ENCODE measurements around the gene ADAMTS9.

GRCh38 chr3:64650096-64650622 lies 37.6 kb downstream of the ADAMTS9 start:
- TF ChIP-seq CTCF (IDR thresholded peaks at IDR 0.05) (no peak), POLR2A (IDR thresholded peaks at IDR 0.05) (no peak)

Data from ovary (tissue), 3 donors.